ENCODE measurements around the gene KDELR3. TPM values are rescaled to one million over a fixed set of nuclear protein-coding genes. Genes with fewer than 3 reads are reported as not detected.
A peak's percentile ranks its signal among the peaks of the same experiment; 100 is the strongest.

KDELR3 gene
- polyA plus RNA-seq, 1 donor from 2014 or later: not detected

DNA sequence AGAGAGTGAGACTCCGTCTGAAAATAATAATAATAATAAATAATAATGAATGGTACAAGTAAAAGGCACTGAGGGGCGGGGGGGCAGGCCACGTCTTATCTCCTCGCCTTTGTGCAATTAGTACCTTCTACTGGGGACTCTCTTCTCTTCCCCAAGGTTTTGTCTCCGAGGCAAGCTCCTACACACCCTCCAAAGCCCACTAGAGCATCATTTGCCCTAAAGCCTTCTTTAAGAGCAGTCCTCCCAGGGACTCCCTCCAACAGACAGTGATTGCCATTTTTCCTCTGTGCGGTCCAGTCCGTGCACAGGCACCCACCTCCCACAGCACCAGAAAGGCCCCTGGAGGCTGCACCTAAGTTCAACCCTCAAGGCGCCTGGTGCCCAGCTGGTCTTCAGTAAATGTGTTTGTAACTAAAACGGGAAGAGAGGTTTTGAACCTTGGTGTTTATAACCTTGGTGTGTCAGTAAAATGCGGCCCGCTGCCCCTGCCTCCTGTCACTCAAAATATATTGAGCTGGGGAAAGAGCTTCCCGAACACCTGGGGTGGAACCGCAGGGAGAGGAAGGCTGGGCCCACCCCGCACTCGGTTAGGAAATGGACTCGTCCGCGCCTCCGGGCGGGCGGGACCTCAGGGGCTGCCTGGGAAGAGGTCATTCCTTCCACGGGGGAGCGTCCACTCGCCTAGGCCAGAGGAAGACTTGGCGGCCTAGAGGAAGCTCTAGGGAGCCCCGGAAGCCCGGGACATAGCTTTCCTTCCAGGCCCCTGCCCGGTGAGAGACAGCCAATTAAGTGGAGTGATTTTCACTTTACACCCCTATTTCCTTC is 4.7 kb upstream of the KDELR3 start:
- Histone ChIP-seq H3K4me2 (ENCODE audit: low read length) (peak overlapping the region; percentile 32), H2AFZ (ENCODE audit: low read depth, low read length) (no peak overlapping the region), H3K4me3 (ENCODE audit: low read length) (peak overlapping the region; percentile 44), H3K36me3 (ENCODE audit: insufficient read depth, low read length) (no peaks in the 10 kb centered on the region), H3K27me3 (ENCODE audit: insufficient read depth, low read depth, low read length) (peaks cover 13% of the 10 kb centered on the region), H3K27ac (ENCODE audit: low read length) (no peak overlapping the region), H3K9me3 (ENCODE audit: low read length) (no peaks in the 10 kb centered on the region), H3K9ac (ENCODE audit: low read length) (peak overlapping the region; percentile 6), H3F3A (ENCODE audit: insufficient read depth, low read length, poor library complexity, severe bottlenecking) (no peaks in the 10 kb centered on the region), H3K79me2 (replicated peaks; ENCODE audit: insufficient read depth, low read length) (no peaks in the 10 kb centered on the region), H3K9me2 (ENCODE audit: insufficient read depth, low read length) (no peaks in the 10 kb centered on the region), H4K20me1 (ENCODE audit: insufficient read depth) (no peaks in the 10 kb centered on the region)
- TF ChIP-seq, protein P1, sequence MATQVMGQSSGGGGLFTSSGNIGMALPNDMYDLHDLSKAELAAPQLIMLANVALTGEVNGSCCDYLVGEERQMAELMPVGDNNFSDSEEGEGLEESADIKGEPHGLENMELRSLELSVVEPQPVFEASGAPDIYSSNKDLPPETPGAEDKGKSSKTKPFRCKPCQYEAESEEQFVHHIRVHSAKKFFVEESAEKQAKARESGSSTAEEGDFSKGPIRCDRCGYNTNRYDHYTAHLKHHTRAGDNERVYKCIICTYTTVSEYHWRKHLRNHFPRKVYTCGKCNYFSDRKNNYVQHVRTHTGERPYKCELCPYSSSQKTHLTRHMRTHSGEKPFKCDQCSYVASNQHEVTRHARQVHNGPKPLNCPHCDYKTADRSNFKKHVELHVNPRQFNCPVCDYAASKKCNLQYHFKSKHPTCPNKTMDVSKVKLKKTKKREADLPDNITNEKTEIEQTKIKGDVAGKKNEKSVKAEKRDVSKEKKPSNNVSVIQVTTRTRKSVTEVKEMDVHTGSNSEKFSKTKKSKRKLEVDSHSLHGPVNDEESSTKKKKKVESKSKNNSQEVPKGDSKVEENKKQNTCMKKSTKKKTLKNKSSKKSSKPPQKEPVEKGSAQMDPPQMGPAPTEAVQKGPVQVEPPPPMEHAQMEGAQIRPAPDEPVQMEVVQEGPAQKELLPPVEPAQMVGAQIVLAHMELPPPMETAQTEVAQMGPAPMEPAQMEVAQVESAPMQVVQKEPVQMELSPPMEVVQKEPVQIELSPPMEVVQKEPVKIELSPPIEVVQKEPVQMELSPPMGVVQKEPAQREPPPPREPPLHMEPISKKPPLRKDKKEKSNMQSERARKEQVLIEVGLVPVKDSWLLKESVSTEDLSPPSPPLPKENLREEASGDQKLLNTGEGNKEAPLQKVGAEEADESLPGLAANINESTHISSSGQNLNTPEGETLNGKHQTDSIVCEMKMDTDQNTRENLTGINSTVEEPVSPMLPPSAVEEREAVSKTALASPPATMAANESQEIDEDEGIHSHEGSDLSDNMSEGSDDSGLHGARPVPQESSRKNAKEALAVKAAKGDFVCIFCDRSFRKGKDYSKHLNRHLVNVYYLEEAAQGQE (IDR thresholded peaks at IDR 0.05; ENCODE audit: borderline replicate concordance): no peak
- TF ChIP-seq MXI1 (conservative IDR thresholded peaks at IDR 0.05; ENCODE audit: poor library complexity, severe bottlenecking): no peak
- no peak for TF ChIP-seq POLR2AphosphoS5 (IDR thresholded peaks at IDR 0.05)
- TF ChIP-seq RAD21 (conservative IDR thresholded peaks at IDR 0.05): no peak
- no peak for TF ChIP-seq SMC3 (conservative IDR thresholded peaks at IDR 0.05; ENCODE audit: poor library complexity)

DNA sequence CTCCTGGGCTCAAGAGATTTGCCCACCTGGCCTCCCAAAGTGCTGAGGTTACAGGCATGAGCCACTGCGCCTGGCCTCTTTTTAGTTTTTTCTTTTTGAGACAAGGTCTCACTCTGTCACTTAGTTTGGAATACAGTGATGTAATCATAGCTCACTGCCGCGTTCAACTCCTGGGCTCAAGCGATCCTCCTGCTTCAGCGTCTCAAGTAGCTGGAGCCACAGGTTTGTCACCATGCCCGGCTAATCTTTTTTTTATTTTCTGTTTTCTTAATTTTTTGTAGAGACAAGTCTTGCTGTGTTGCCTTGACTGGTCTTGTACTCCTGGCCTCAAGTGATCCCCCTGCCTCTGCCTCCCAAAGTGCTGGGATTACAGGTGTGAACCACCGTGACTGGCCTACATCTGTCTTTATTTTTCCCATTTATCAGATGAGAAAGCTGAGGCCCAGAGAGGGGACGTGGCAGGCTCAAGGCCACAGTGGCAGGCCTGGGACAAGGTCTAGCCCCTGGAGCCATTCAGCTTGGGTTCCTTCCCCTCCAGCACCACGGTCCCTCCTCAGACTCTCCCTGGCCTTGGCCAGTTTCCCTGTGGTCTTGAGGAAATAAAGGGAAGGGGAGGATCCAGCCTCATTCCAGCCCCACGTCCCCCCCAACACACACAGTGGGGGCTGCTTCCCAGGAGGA is 2.8 kb upstream of the KDELR3 start:
- H3K27me3 ChIP-seq (ENCODE audit: insufficient read depth, low read depth, low read length): peaks cover 22% of the 10 kb centered on the region

More for the DNA sequence above, 2.8 kb upstream of the KDELR3 start:
- Histone ChIP-seq H3K4me2 (ENCODE audit: low read length) (no peak overlapping the region), H4K20me1 (ENCODE audit: insufficient read depth) (no peaks in the 10 kb centered on the region), H3K27ac (ENCODE audit: low read length) (no peak overlapping the region), H3K9ac (ENCODE audit: low read length) (no peak overlapping the region), H3K4me3 (ENCODE audit: low read length) (no peak overlapping the region), H3K36me3 (ENCODE audit: insufficient read depth, low read length) (no peaks in the 10 kb centered on the region), H3F3A (ENCODE audit: insufficient read depth, low read length, poor library complexity, severe bottlenecking) (no peaks in the 10 kb centered on the region), H3K9me2 (ENCODE audit: insufficient read depth, low read length) (no peaks in the 10 kb centered on the region), H3K9me3 (ENCODE audit: low read length) (no peaks in the 10 kb centered on the region), H2AFZ (ENCODE audit: low read depth, low read length) (no peak overlapping the region), H3K79me2 (replicated peaks; ENCODE audit: insufficient read depth, low read length) (no peaks in the 10 kb centered on the region)
- TF ChIP-seq, protein P2, sequence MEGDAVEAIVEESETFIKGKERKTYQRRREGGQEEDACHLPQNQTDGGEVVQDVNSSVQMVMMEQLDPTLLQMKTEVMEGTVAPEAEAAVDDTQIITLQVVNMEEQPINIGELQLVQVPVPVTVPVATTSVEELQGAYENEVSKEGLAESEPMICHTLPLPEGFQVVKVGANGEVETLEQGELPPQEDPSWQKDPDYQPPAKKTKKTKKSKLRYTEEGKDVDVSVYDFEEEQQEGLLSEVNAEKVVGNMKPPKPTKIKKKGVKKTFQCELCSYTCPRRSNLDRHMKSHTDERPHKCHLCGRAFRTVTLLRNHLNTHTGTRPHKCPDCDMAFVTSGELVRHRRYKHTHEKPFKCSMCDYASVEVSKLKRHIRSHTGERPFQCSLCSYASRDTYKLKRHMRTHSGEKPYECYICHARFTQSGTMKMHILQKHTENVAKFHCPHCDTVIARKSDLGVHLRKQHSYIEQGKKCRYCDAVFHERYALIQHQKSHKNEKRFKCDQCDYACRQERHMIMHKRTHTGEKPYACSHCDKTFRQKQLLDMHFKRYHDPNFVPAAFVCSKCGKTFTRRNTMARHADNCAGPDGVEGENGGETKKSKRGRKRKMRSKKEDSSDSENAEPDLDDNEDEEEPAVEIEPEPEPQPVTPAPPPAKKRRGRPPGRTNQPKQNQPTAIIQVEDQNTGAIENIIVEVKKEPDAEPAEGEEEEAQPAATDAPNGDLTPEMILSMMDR (IDR thresholded peaks at IDR 0.05; ENCODE audit: poor library complexity, severe bottlenecking): no peak
- TF ChIP-seq EZH2 (IDR thresholded peaks at IDR 0.05; ENCODE audit: borderline replicate concordance, insufficient read depth, low read length, poor library complexity, severe bottlenecking) (no peak), TAF1 (IDR thresholded peaks at IDR 0.05; ENCODE audit: low read depth) (no peak), SMC3 (conservative IDR thresholded peaks at IDR 0.05; ENCODE audit: poor library complexity) (no peak), MXI1 (conservative IDR thresholded peaks at IDR 0.05; ENCODE audit: poor library complexity, severe bottlenecking) (no peak), RAD21 (conservative IDR thresholded peaks at IDR 0.05) (no peak), EP300 (conservative IDR thresholded peaks at IDR 0.05; ENCODE audit: poor library complexity, severe bottlenecking) (no peak), POLR2AphosphoS5 (IDR thresholded peaks at IDR 0.05) (no peak)
- TF ChIP-seq, protein P1 (IDR thresholded peaks at IDR 0.05; ENCODE audit: borderline replicate concordance): no peak
